ENCODE measurements around the gene ZFHX3.

Gene ZFHX3

DNA sequence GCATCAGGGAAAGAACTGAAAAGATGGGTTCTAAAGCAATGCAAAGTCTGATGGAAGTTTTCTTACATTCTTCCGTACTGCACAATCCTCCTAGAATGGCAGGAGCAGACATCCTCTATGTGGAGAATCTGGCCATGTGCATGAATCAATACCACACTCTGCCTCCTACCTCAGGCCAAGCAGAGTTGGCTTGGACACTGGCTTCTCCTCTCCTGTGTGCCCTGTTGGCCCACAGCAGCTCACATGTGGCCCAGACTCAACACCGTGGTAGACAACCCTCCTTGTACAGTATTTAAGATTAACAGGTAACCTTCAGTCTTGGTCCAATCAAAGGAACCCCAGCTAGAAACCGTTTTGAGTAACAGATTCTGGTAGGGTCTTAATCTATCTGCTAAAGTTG lies 101.9 kb downstream of the ZFHX3 start:
- DNase-seq, result no peak

DNA sequence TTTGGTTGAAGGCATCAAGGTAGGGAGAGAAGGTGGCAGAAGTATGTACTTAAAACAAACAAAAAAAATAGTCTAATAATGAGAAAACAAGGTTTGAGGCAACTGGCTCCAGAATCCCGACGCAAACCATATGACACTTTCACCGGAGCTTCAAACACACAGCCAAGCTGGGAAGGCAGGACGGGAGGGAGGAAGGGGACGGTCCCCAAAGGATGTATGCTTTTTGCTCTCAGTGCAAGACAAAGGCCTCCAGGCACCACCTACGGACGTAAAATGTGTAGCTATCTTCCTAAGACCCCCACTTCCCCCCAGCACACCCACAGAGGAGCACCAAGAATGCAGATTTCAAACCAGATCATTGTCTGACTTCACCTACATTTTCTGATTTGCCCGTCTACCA lies 102.3 kb downstream of the ZFHX3 start:
- no peak for DNase-seq

DNA sequence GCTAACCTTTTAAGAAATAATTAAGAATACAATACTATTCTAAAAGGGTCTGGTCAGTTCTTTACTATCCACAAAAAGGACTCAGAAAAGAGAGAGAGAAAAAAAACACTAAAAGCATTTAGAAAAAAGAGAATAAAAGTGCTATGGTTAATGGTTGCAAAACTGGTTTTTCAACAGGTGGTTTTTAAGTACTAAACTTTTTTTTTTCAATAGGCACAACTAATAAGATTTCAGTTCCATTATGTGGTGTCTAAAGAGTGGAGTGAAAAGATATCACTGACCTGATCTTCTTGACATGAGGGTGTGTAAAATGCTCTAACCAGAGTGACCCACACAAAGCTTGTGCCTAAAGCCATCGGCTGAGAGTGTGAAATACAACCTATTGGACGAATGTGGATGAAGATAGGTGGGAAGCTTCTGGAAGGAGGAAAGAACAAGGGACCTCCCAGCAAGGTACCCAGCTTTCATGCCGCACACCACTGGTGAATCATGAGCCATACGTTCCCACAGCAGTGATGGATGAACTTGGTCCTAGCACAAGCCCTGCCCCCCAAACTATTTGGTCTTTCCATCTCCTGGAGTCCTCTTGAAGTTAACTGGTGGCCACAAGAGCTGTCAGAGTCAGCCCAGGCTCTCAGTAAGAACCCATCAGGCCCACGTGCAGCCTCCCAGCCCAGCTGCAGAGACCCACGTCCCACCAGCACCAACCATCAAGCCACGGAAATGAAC lies 103.0 kb downstream of the ZFHX3 start:
- no peak for DNase-seq

DNA sequence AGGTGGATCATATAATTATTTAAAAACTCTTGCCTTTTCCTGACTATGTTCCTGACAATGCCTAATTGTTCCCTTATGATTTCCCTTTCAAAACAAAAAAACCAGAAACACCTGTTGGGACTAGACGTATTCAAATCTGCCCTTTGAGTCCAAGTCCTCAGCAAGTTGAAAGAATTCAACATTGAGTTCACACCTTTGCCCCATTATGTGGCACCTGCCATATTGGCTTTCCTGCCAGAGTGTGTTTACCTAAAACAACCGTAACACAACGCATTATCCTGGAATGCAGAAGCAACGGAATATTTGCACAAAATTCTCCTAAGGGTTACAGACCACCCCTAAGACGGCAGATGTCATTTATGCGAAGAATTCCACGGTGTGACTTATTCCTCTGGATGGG lies 105.9 kb downstream of the ZFHX3 start:
- DNase-seq, result no peak

DNA sequence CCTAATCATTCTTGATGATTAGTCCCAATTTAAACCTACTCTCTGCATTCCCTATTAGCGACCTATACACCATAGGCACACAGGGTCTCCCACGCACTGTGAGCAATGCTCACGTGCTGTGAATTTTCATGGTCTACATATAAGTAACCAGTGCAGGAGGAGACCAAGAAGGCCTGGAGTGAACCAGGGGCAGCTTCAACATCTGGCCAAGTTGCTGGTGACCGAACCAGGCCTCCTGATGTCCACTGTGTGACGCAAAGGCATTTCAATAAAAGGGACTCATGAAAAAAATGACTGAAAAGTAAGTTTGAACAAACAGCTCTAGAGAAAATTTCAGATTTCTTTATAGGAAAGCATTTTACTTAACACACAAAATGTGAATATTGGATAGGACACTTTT lies 107.0 kb downstream of the ZFHX3 start:
- DNase-seq, result no peak

DNA sequence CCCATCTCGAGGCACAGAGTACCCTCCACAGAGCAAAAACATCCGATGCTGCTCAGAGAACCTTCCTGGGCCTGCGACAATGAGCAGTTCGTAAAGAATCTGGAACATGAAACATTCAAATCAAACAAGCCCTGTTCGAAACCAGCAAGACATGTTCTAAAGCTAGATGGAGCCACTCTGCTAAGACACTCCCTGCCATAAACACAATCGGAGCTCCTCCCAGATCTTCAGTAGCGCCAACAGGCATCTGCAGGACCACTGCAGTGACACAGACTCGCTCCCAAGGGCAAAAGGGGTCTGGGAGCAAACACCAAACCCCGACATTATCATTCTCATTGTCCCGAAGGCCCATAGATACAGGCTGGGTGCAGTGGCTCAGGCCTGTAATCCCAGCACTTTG lies 108.7 kb downstream of the ZFHX3 start:
- no peak for DNase-seq

DNA sequence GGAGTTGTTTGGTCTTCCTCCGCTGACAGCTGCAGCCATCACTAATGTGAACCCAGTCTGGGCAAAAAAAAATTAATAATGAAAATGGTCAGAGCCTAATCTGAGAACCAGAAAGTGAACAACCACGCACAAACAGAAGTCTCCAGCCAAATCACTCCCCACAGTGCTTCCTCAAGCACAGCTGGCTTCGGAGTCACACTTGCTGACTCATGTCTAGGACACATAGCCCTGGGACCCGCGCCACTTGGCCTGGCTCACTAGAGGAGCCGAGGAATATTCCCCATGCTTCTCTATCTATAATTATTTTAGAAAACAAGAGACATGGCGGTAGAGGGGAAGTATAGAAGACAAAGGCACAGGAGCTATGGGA lies 109.1 kb downstream of the ZFHX3 start:
- no peak for DNase-seq

DNA sequence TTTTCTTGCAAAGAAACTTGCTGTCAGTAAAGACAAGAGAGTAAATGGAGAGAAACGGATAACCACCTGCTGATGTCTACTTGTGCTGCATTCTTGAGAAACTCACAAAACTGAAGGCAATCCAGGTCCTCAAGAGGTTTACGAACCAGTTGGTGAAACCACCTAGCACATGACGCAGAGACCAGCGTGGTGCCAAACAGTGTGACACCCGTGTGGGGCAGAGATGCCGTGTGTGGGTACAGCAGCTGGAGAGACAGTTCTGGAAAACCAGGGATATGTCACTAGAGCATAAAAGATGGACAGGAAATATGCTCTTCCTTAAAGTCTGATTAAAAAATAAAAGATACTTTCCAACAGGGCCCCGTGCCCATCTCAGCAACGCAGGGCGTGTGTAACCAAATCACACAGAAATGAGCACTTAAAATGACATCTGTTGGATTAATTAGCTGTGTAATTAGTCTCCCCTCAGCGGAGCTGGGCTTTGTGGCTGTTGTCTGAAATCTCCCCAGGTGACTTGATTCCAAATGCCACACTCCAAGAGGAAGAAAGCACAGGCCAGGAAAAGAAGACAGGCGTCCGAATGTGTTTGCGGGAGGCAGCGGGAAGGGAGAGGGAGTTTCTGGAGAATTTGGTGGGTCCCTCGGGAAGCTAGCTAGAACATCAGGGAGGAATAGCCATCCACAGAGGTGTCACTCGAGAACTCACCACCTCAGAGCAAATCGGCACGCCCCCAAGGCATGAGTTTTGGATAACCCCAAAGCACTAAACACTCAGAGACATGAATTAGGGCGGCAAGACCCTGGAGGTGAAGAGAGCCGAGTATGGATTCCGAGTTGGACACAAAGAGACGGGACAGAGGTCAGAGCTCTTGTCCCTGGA lies 109.8 kb downstream of the ZFHX3 start:
- no peak for DNase-seq

DNA sequence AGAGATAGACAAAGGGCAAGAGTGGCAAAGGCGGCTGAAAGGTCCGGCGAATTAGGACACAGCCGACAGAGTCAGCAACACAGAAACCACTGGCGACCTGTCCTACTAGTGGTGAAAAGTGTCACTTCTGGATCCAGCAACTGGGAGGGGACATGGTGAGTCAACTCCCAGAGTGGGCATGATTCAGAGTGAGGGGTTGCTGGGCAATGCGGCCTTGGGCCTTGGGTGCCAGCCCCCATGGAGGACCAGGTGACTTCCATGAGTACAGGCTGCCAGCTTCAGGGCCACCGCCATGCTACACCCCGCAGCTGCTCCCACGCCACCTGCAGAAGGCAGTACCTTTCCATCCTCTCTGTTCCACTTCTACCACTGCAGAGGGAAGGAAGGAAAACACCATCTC lies 110.6 kb downstream of the ZFHX3 start:
- DNase-seq, result no peak

DNA sequence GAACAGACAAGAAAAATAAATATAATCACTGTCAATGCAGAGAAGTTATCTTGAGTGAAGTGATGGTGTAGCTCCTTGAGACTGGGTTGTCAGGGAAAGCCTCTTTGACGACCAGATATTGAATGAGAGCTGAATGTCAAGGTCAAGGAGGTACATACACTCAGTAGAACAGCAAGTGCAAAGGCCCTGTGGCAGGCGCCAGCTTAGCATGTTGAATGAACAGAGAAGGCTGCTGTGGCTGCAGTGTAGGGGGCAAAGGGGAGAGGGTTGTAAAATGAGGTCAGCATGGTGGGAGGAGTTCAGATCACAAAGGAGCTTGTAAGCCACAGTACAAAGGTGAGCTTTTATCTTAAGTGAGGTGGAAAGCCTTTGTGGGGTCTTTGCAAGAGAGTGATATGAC lies 111.5 kb downstream of the ZFHX3 start:
- DNase-seq, result no peak

DNA sequence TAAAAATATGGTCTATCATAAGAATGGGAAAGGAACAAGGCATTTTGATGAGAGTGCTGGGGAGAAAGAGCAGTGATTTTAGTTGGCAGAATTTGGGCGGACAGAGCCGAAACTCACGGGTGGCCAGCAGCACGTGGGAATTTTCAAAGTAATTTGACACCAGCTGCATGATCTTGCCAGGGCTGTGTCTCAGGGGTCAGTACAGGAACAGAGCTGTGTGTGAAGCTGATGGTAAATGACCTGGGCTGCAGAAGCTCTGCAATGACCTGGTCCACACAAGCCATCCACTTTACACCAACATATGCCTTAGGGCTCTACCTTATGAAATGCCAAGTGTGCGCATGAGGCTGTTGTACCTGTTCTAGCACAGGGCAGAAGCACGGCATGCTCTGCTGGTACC lies 112.0 kb downstream of the ZFHX3 start:
- DNase-seq, result no peak

DNA sequence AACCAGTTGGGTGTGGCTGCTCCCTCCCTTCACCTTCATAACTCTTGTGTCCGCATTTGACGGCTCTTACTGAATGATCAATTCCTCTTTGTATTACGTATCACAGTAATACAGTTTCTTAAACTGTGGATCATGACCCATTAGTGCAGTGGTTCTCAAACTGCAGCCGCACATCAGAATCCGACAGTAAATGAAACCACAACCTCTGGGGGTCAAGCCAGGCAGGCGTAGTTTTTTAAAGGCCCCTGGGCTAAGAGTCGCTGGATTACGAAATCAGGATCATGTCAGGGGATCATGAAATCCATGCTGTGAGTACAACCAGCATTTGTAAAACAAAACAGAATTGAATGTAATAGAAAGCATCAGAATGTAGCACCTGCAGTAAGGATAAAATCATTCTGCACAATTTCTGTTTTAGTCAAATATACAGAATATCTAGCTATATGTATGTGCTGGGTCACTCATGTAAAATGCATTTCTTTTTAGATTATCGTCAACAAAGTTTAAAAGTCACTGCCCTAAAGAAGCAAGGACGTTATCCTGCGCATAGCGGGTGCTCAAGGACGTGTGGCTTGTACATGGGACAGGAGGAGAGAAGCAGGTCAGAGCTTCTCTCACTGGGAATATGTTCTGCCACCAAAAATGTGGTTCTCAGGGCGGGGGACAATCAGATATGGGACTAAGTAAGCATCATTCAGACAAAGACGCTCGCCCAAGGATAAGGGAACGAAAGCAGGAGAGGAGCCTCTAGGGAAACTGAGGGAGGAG lies 113.1 kb downstream of the ZFHX3 start:
- no peak for DNase-seq

DNA sequence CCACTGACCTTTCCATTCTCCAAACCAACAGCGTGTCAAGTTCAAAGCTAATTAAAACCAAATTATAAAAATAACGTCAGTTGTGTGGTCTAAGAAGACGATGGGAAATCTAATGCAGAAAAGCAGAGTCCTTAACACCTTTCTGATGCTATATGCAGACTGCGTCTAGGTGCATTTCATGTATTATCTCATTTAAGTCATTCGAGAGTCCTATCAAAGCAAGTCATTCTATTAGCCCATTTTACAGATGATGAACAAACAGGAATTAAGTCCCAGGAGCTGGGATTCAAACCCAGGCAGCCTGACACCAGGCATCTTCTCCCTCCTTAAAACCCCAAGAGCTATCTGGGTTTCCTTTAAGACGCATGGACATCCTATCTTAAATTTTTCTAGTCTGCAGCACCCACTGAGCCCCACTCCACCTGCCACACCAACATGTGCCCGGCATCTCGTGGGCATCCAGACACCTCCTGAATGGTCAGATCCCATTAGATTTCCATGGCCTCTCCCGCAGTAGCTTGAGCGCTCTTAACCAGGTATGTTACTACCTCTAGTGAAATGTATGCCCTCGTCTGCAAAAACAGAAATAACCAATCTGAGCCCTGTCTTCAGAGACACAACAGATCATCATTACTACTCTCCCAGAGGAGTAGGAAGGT lies 115.1 kb downstream of the ZFHX3 start:
- DNase-seq, result no peak

DNA sequence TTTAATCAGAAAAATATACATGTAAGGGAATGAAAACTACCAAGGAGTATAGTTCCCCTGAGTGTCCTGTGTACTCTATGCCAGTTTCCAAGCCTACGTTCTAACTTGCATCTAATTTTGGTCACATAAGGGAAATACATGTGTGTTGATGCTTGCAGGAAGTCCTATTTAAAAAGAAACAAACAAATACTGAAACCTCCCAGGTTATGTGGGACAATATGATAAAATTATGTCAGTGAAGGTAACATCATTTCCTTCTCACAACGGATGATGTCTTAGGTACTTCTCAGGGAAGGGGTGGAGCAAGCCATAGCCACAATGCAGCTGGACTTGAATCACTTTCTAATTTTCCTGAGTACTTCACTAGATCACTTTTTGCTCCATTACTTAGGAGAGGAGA lies 115.9 kb downstream of the ZFHX3 start:
- DNase-seq, result no peak

DNA sequence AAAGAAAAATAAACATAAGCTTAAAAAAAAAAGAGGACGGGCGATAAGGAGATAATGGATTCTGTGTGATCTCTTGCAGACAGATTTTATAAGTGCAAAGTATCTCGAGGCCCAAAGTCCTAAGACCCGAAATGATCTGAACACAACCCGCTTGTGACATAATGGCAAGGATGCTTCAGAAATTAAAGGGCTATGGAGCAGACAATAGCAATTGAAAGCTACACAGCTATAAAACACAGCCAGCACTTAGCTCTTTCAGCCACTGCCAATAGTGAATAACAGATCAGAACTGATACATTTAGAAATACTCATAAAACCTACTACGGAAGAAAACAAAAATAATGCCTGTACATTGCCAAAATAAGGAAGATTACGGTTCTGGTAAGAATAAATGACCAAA lies 117.5 kb downstream of the ZFHX3 start:
- no peak for DNase-seq

DNA sequence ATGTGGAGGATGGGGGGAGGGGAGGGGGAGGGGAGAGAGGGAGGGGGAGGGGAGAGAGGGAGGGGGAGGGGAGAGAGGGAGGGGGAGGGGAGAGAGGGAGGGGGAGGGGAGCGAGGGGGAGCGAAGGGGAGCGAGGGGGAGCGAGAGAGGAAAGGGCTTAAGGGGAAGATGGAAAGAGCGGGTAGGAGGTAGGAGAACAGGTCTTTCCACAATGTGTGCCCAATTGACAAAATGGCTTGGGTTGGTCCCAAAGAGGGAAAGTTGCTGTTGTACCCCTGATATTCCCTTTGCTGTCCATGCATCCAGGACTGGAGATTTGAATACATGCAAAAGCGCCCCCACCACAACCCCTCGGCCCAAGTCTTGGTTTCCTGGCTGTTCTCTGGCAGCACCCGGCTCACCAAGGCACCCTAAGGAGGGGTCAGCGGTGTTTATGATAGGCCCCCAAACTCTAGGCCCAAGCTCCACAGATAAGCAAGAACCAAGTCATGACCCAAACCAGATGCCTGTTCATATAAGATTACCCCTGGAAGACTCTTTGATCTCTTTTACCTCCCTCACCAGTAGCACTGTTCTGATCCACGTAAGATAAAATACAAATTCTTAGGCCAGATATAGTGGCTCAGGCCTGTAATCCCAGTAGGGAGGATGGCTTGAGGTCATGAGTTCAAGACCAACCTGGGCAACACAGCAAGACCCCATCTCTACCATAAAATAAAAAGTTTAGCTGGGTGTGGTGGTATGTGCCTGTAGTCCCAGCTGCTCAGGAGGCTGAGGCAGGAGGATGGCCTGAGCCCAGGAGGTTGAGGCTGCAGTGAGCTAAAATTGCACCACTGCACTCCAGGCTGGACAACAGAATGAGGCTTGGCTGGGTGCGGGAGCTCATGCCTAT lies 119.6 kb downstream of the ZFHX3 start:
- DNase-seq, result no peak

DNA sequence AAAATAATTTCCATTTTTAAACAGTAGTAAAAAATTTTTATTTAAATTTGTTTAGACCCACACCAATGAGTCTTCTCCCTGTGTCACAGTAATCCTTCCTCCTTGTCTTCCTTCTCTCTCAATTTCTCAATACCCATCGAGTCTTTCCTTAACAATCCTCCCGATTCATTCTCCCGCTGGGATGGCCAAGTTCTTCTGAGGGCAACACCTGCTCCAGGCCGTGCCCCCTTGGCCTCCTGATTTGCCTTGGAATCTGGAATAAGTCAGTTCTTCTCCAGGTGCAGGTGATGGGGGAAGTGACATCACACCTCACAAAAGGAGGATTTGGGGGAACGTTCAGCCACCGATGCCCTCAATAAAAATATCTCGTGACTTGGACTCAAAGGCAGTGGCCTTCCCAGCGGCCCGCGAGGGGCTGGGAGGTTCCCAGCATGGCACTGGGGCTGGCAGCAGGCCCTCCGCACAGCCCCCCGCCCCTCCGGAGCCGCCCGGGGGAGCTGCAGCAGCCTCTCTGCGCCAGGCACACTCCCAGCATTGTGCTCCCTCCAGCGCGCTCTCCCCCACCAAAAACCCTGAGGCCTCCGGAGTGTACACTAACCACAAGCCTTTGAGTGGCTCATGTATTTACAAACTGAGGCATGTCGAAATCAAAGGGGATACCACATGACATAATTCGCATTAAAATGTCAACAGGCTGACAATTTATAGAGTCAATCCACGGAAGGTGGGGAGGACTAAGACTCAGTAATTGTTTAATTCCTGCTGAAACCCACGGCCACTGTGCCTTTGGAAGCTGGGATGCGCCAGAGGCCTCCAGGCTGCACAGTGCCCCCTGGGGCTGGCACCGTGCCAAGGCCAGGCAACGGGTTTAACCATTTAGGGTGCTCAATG lies 120.5 kb downstream of the ZFHX3 start:
- DNase-seq, result no peak

DNA sequence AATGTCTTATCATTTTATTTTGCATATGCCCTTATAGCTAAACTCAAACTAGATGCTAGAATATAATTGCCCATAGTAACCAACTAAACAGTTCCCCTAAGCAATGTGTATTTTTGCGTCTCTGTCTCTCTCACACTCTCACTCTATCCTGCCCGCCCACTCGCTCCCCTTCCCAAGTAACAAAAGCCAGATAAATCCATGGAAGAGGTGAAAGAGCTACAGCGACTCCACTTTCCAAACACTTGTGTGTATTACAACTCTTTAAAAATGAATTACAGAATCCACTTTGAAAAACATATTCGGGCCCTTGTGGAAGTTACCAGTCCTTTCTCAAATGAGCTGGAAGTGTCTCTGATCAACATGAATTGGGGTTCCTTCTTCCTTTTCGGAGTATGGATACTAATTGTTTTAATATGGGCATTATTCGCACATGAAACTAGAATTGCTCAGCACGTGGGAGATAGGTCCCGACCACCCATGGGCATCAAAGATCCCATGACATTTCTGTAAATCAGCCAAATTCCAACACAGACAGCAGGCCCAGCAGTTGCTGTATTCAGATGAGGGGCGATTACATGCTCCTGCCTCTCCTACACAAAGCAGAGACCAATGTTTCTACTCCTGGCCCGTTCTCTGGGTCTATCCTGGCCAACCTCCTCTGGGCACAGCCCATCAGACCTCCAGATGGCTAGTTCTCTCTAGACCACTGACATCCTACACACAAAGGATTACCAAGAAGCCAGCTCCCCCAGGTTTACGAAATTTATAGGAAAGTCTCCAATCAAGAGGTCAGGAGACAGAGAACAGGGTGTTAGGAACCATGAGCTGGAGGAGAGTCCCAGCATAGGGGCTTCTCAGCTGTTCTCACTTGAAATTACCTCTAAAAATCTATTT lies 121.5 kb downstream of the ZFHX3 start:
- no peak for DNase-seq

DNA sequence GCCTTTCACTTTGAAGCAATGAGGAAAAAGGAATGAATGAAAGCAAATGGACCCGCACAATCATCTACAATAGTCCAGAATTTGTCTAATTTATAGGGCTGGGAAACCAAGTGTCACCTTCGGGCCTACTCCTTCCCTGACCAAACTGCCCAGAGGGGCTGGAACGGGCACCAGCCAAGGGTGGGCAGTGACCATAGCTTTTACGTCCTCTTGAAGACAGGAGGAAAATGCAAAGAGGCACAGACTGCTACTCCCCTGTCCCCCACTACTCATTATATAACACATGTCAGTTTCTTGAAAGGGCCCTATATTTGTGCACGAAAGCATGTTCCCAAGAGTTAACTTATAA lies 122.3 kb downstream of the ZFHX3 start:
- DNase-seq, result no peak
